GM10266 (cell line): ENCODE measurements around the gene INPP5A.

Experiments used
- DNase-seq: peaks from one replicate; pipeline ENCODE4 v3.0.0; 2012; ENCODE audit errors: extremely low spot score
- CTCF ChIP-seq: IDR thresholded peaks from 2 replicates; pipeline ENCODE4 v1.5.1; 2012; ENCODE audit warnings: mild to moderate bottlenecking, low read depth; ENCODE audit not compliant: control insufficient read depth, insufficient read depth; ENCODE audit errors: missing control alignments

INPP5A gene

GRCh38 chr10:132493756-132494290, 43.8 kb upstream of the INPP5A start:
- no peak for TF ChIP-seq CTCF
- DNase-seq, result no peak

- no peak for DNase-seq
- no peak for TF ChIP-seq CTCF
These were observed 42.5 kb upstream of the INPP5A start for GRCh38 chr10:132494866-132495630.

GRCh38 chr10:132496360-132497062, 41.1 kb upstream of the INPP5A start:
- no peak for TF ChIP-seq CTCF
- DNase-seq, result no peak

- DNase-seq, result no peak
- TF ChIP-seq CTCF, result no peak
These were observed 40.4 kb upstream of the INPP5A start for GRCh38 chr10:132497063-132497680.

GRCh38 chr10:132497861-132498561, 39.6 kb upstream of the INPP5A start:
- no peak for TF ChIP-seq CTCF
- DNase-seq, result no peak

- DNase-seq, result no peak
- TF ChIP-seq CTCF, result no peak
These were observed 38.8 kb upstream of the INPP5A start for GRCh38 chr10:132498562-132499366.
